K562 (cell line): ENCODE measurements around the gene SPATS2L.

ENCODE experiments used
- EZH2 ChIP-seq: IDR thresholded peaks from 2 replicates; pipeline ENCODE4 v1.6.1; 2012; ENCODE audit warnings: low read depth, mild to moderate bottlenecking, inconsistent platforms, low read length, borderline replicate concordance
- FOXJ3 ChIP-seq: sonication (generic); formaldehyde crosslinking; IDR thresholded peaks from 2 replicates; pipeline ENCODE4 v1.4.0; 2020; ENCODE audit warnings: mild to moderate bottlenecking, missing genetic modification reagents
- PTBP1 ChIP-seq: fragments of 200-400 bp; formaldehyde crosslinking; IDR thresholded peaks from 2 replicates; pipeline ENCODE4 v1.6.1; 2017; ENCODE audit warnings: low read depth, low read length
- TBP ChIP-seq: optimal IDR thresholded peaks from 2 replicates; pipeline ENCODE3; 2011; ENCODE audit warnings: low read depth, low read length, improper control_type of control experiment
- TF ChIP-seq, protein P1 (sequence below), 3 experiments: IDR thresholded peaks in 2 of 3; conservative IDR thresholded peaks in 1 of 3; 2 replicates each; pipeline ENCODE4 v1.5.1; 2011 to 2012; ENCODE audit warnings: low read length in 3 of 3, mild to moderate bottlenecking in 3 of 3, control low read depth in 2 of 3, improper control_type of control experiment in 1 of 3, inconsistent platforms in 1 of 3, low read depth in 1 of 3, mixed read lengths in 1 of 3, moderate library complexity in 1 of 3; ENCODE audit not compliant: insufficient read depth in 2 of 3

DNA sequence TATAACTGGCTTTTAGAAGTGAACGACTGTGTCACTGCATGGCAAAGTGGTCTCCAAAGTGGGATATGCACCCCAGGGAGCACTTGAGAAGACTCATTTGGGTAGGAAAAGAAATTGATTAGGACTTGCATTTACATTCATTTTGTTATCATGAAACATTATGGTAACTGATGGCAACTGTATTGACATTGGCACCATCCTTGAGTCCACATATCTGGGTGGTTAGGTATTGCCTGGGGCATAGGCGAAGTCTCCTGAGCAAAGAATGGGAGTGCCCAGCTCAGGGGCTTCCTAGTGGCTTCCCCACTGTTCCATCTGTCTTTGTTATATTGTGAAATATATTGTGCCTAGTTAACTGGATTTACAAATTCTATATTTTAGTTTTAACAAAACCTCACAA, 29.2 kb downstream of the SPATS2L start:
- TF ChIP-seq TBP (no peak), FOXJ3 (CRISPR knock-in tag) (no peak), PTBP1 (no peak), EZH2 (no peak)
- TF ChIP-seq, protein P1, sequence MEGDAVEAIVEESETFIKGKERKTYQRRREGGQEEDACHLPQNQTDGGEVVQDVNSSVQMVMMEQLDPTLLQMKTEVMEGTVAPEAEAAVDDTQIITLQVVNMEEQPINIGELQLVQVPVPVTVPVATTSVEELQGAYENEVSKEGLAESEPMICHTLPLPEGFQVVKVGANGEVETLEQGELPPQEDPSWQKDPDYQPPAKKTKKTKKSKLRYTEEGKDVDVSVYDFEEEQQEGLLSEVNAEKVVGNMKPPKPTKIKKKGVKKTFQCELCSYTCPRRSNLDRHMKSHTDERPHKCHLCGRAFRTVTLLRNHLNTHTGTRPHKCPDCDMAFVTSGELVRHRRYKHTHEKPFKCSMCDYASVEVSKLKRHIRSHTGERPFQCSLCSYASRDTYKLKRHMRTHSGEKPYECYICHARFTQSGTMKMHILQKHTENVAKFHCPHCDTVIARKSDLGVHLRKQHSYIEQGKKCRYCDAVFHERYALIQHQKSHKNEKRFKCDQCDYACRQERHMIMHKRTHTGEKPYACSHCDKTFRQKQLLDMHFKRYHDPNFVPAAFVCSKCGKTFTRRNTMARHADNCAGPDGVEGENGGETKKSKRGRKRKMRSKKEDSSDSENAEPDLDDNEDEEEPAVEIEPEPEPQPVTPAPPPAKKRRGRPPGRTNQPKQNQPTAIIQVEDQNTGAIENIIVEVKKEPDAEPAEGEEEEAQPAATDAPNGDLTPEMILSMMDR (IDR thresholded peaks at IDR 0.05 in 2 of 3, conservative IDR thresholded peaks at IDR 0.05 in 1 of 3; ENCODE audit: insufficient read depth in 2 of 3, low read depth in 1 of 3, low read length in 3 of 3), result no peak
